HepG2 (cell line): Measurements from ENCODE around the gene CTRB2. TPM values are rescaled to one million over a fixed set of nuclear protein-coding genes. Genes with fewer than 3 reads are reported as not detected.
A peak's percentile ranks its signal among the peaks of the same experiment; 100 is the strongest.

Experiments used
- ATAC-seq: fragments of 200-7000 bp; cut with Tn5 transposase; 3 replicates; pipeline ENCODE4 v1.9.1; 2020; ENCODE audit warnings: mild to moderate bottlenecking, moderate library complexity
- BruUV-seq: library from RNA; stranded (reverse); fragments of 400-500 nt; replicated peaks from 2 replicates; lab custom pipeline; 2021; lab: Mats Ljungman, UMichigan
- CTCF ChIA-PET: fragments of 300-600 bp; formaldehyde crosslinking; extraction: SDS; loops from one replicate; lab custom pipeline; 2021; ENCODE audit warnings: low total read pairs, inconsistent platforms, low intra/inter-chr PET ratio; lab: Yijun Ruan, JAX
- POLR2A ChIA-PET: fragments of 350-600 bp; sonication (Branson Sonifier 250); formaldehyde crosslinking; loops from one replicate; lab custom pipeline; 2020; ENCODE audit warnings: antibody characterized with exemption, inconsistent platforms; lab: Yijun Ruan, JAX
- DNase-seq: peaks from one replicate; pipeline ENCODE4 v3.0.0-alpha.2; 2015; ENCODE audit warnings: low spot score
- FAIRE-seq: peaks from 3 replicates; lab custom pipeline; 2011; peaks lifted over from hg19 to GRCh38; lab: Jason Lieb, UNC
- H2AFZ ChIP-seq: one replicate; pipeline ENCODE4 v1.6.1; 2011; ENCODE audit warnings: low read length, inconsistent platforms
- H3K27ac ChIP-seq: fragments of 300-600 bp; 3 replicates; pipeline ENCODE4 v1.8.0; 2011; ENCODE audit warnings: mixed run types, mild to moderate bottlenecking, mixed read lengths, low read length, inconsistent platforms; ENCODE audit not compliant: insufficient read depth; ENCODE audit errors: extremely low read length
- H3K27me3 ChIP-seq, 2 experiments: fragments of 200-600 bp in 1 of 2; 2 replicates in 1 of 2; 3 replicates in 1 of 2; pipeline versions ENCODE4 v1.6.0 to v1.8.0; 2011; ENCODE audit warnings: low read length in 2 of 2, mild to moderate bottlenecking in 2 of 2, moderate library complexity in 2 of 2, inconsistent platforms in 1 of 2; ENCODE audit not compliant: insufficient read depth in 2 of 2, control insufficient read depth in 1 of 2
- H3K36me3 ChIP-seq, 2 experiments: fragments of 200-600 bp in 1 of 2; replicated peaks in 1 of 2; 2 replicates in 1 of 2; 3 replicates in 1 of 2; pipeline versions ENCODE4 v1.5.1 to v1.8.0; 2011; ENCODE audit warnings: low read length in 2 of 2, inconsistent platforms in 1 of 2; ENCODE audit not compliant: insufficient read depth in 2 of 2, control insufficient read depth in 1 of 2
- H3K4me1 ChIP-seq: 2 replicates; pipeline ENCODE4 v1.5.1; 2012; ENCODE audit warnings: low read length, inconsistent platforms; ENCODE audit not compliant: insufficient read depth
- H3K4me2 ChIP-seq: 2 replicates; pipeline ENCODE4 v1.6.0; 2011; ENCODE audit warnings: low read depth, low read length, inconsistent platforms
- H3K4me3 ChIP-seq, 3 experiments: fragments of 200-600 bp in 1 of 3; sonication (generic), shearing (Covaris generic) in 1 of 3; replicated peaks in 1 of 3; 2 replicates each; pipeline ENCODE4 v1.5.1; 2011 to 2016; ENCODE audit warnings: low read length in 3 of 3, inconsistent platforms in 2 of 3, low read depth in 2 of 3, mild to moderate bottlenecking in 2 of 3, control low read depth in 1 of 3, mixed read lengths in 1 of 3; ENCODE audit not compliant: insufficient read depth in 1 of 3
- H3K79me2 ChIP-seq: one replicate; pipeline ENCODE4 v1.6.1; 2011; ENCODE audit warnings: low read length, inconsistent platforms; ENCODE audit not compliant: insufficient read depth
- H3K9ac ChIP-seq: 2 replicates; pipeline ENCODE4 v1.6.0; 2011; ENCODE audit warnings: mild to moderate bottlenecking, low read depth, low read length, inconsistent platforms; ENCODE audit not compliant: insufficient read depth
- H3K9me3 ChIP-seq: 2 replicates; pipeline ENCODE4 v1.5.1; 2012; ENCODE audit warnings: mild to moderate bottlenecking, low read length
- H4K20me1 ChIP-seq: 2 replicates; pipeline ENCODE4 v1.6.0; 2011; ENCODE audit warnings: inconsistent platforms, mild to moderate bottlenecking, low read length, moderate library complexity; ENCODE audit not compliant: insufficient read depth
- CHCHD3 ChIP-seq: sonication (generic); formaldehyde crosslinking; IDR thresholded peaks from 2 replicates; pipeline ENCODE4 v1.8.0; 2022; ENCODE audit warnings: mild to moderate bottlenecking, missing genetic modification reagents, moderate library complexity
- CREBL2 ChIP-seq: sonication (generic); formaldehyde crosslinking; IDR thresholded peaks from 2 replicates; pipeline ENCODE4 v1.8.1; 2023; ENCODE audit warnings: missing genetic modification reagents, mild to moderate bottlenecking, borderline replicate concordance
- FOXP1 ChIP-seq, 2 experiments: fragments of 450-650 bp in 1 of 2; IDR thresholded peaks; 2 replicates each; pipeline ENCODE4 v1.6.1; 2017 to 2018; ENCODE audit warnings: antibody characterized with exemption in 1 of 2
- MIXL1 ChIP-seq: IDR thresholded peaks from 2 replicates; pipeline ENCODE4 v1.6.1; 2016
- NFE2L1 ChIP-seq: sonication (generic); formaldehyde crosslinking; IDR thresholded peaks from 2 replicates; pipeline ENCODE4 v1.4.0; 2020; ENCODE audit warnings: missing genetic modification reagents, mild to moderate bottlenecking, borderline replicate concordance
- RARG ChIP-seq: sonication (generic); formaldehyde crosslinking; IDR thresholded peaks from 2 replicates; pipeline ENCODE4 v1.4.0; 2020; ENCODE audit warnings: low read depth, mild to moderate bottlenecking, missing genetic modification reagents
- RBM39 ChIP-seq: fragments of 200-400 bp; formaldehyde crosslinking; IDR thresholded peaks from one replicate; pipeline ENCODE4 v1.6.1; 2018; ENCODE audit warnings: antibody characterized with exemption, mild to moderate bottlenecking, low read depth, low read length; ENCODE audit not compliant: poor library complexity, severe bottlenecking
- REXO4 ChIP-seq: sonication (generic); formaldehyde crosslinking; IDR thresholded peaks from 2 replicates; pipeline ENCODE4 v1.8.0; 2022; ENCODE audit warnings: missing genetic modification reagents, mild to moderate bottlenecking, borderline replicate concordance
- RFX5 ChIP-seq: IDR thresholded peaks from 2 replicates; pipeline ENCODE4 v1.6.1; 2011; ENCODE audit warnings: low read depth, low read length, improper control_type of control experiment
- STAG1 ChIP-seq: sonication (generic); formaldehyde crosslinking; IDR thresholded peaks from 2 replicates; pipeline ENCODE4 v1.4.0; 2020; ENCODE audit warnings: missing genetic modification reagents
- STAT5B ChIP-seq: sonication (generic); formaldehyde crosslinking; IDR thresholded peaks from 2 replicates; pipeline ENCODE4 v1.4.0; 2020; ENCODE audit warnings: missing genetic modification reagents
- TCF12 ChIP-seq, 2 experiments: fragments of 450-650 bp in 1 of 2; sonication (generic) in 1 of 2; formaldehyde crosslinking in 1 of 2; IDR thresholded peaks; 2 replicates each; pipeline versions ENCODE4 v1.6.1 to v1.8.0; 2017 to 2022; ENCODE audit warnings: antibody characterized with exemption in 1 of 2, mild to moderate bottlenecking in 1 of 2, missing genetic modification reagents in 1 of 2, moderate library complexity in 1 of 2
- XBP1 ChIP-seq: sonication (generic); formaldehyde crosslinking; IDR thresholded peaks from 2 replicates; pipeline ENCODE4 v1.5.0; 2020; ENCODE audit warnings: missing genetic modification reagents
- ZFP36 ChIP-seq: fragments of 150-350 bp; IDR thresholded peaks from 2 replicates; pipeline ENCODE4 v1.6.1; 2018; ENCODE audit warnings: borderline replicate concordance, low read length, low read depth; ENCODE audit not compliant: partially characterized antibody
- ZNF564 ChIP-seq: sonication (generic); formaldehyde crosslinking; IDR thresholded peaks from 2 replicates; pipeline ENCODE4 v1.8.1; 2023; ENCODE audit warnings: mild to moderate bottlenecking, missing genetic modification reagents
- ZNF644 ChIP-seq: IDR thresholded peaks from 2 replicates; pipeline ENCODE4 v1.6.1; 2016; ENCODE audit warnings: low read depth
- ZNF878 ChIP-seq: sonication (generic); formaldehyde crosslinking; IDR thresholded peaks from 2 replicates; pipeline ENCODE4 v1.8.1; 2023; ENCODE audit warnings: mild to moderate bottlenecking, missing genetic modification reagents, moderate library complexity
- ZSCAN31 ChIP-seq: sonication (generic); formaldehyde crosslinking; IDR thresholded peaks from 2 replicates; pipeline ENCODE4 v1.5.0; 2020; ENCODE audit warnings: low read depth, mild to moderate bottlenecking, missing genetic modification reagents
- WGBS: methylation state at CpG from one replicate; pipeline ENCODE4 v1.1.6; 2017; ENCODE audit warnings: low lambda C conversion rate; 5-methylcytosine and 5-hydroxymethylcytosine counted together
- in situ Hi-C: cut with HindIII; loops from 2 replicates; pipeline ENCODE4 v1.10.0; 2017; ENCODE audit warnings: low pct_unique_long_range_greater_than_20kb; ENCODE audit not compliant: extremely low pct_ligation_motif_present
- intact Hi-C: fragments of 100-400 bp; cut with micrococcal nuclease; formaldehyde crosslinking; loops from one replicate; pipeline ENCODE4 v1.10.0; 2022; ENCODE audit not compliant: unreplicated experiment
- polyA plus RNA-seq, 8 experiments: library from polyadenylated mRNA; depleted of rRNA in 3 of 8; stranded (reverse) in 7 of 8; unstranded in 1 of 8; fragments of >200 nt; fragmentation: Illumina TruSeq in 4 of 8; extraction: Trizol in 4 of 8; gene quantifications; 2 replicates each; pipeline versions ENCODE4 v1.2.1 to v1.2.3, GENCODE V29; 2011 to 2016; ENCODE audit warnings: low read depth in 4 of 8, missing spikeins in 1 of 8, mixed read lengths in 1 of 8; ENCODE audit not compliant: insufficient read depth in 1 of 8
- total RNA-seq, 5 experiments: library from RNA; depleted of rRNA; stranded (reverse); fragments of >200 nt; fragmentation: Illumina TruSeq; extraction: Trizol; gene quantifications; 2 replicates each; pipeline ENCODE4 v1.2.3, GENCODE V29; 2016; ENCODE audit warnings: low read depth in 1 of 5
- TF ChIP-seq, protein P1 (sequence below): sonication (generic); formaldehyde crosslinking; IDR thresholded peaks from 2 replicates; pipeline ENCODE4 v1.4.0; 2020; ENCODE audit warnings: low read depth, missing genetic modification reagents

CTRB2 gene
- total and polyA plus RNA-seq, 2 of the 13 experiments (the other 11 are each of a cell fraction or from before 2014, with no cell fraction given), result 0.13 TPM; not detected in 1

DNA sequence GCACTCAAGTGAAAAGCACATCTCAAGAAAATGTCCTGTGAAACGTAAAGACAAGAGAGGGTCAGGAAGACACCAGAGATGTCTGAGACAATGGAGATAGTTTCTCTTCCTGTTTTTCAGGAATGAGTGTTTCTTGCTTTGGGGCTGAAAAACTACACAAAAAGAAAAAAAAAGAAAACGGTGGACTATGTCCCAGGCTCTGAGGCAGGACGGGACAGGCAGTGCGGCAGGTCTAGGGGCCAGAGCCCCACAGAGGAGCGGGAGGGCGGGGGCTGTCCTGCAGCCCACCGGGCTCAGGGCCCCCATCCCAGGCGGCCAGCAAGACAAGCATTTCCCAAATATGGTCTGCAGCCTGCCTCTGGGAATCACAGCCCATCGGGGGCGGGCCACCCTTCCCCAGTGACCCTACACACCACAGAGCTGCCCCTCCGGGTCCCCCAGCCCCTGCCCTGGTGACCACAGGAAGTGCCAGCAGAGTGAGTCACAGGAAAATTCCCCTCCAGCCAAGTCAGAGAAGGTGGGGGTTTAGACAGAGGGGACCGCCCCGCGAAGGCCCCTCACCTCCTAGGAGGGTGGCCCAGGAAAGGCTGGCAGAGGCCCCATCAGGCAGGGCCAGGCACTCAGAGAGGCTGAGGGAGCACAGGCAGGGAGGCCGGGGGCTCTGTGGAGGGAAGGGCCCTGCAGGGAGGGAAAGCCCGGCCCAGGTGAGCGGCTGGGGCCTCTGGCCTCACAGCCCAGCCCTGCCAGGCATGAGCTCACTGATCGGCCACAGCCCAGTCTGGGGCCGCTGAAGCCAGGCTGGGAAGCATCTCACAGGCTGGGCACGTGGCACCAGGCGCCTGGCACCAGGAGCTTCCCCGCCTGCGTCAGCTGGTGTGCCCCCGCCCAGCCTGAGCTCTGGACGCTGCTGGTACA is 38.1 kb upstream of the CTRB2 start (continued):
- TF ChIP-seq TCF12 (IDR thresholded peaks at IDR 0.05), result no peak
- peak; percentile 97 for TF ChIP-seq TCF12 (CRISPR knock-in tag; IDR thresholded peaks at IDR 0.05)
- TF ChIP-seq STAT5B (CRISPR knock-in tag), result no peak
- TF ChIP-seq CREBL2, result peak; percentile 77; the same call in 1 of the 2 replicates
- peak; percentile 94; the same call in 1 of the 2 replicates for TF ChIP-seq ZNF878 (CRISPR knock-in tag)
- peak; percentile 7 for TF ChIP-seq ZFP36

GRCh38 chr16:75244225-75244809 is 37.4 kb upstream of the CTRB2 start:
- H3K36me3 ChIP-seq, result peaks cover 24 to 32% of the 10 kb centered on the region in 2 experiments
- 94% methylated on average over 3 of the region's 7 CpGs for WGBS
- peak overlapping the region; percentile 99 for H3K9ac ChIP-seq
- no peak overlapping the region for H2AFZ ChIP-seq
- H3K4me1 ChIP-seq, result peaks cover 86% of the 10 kb centered on the region
- H3K9me3 ChIP-seq, result no peaks in the 10 kb centered on the region
- POLR2A ChIA-PET, result interaction anchor here (1.0 to 14.7 kb wide), 18 partner anchors 8 to 220 kb away, joined by 3 to 312 read pairs (median 6); partner anchors contain the start of genes CFDP1 and TMEM170A
- peaks cover 84% of the 10 kb centered on the region for H3K79me2 ChIP-seq
- H3K4me3 ChIP-seq, result peak overlapping the region in 2 of 3 experiments; percentile 25 to 55; a peak in 3 of 6 replicates
- intact Hi-C loops, result loop anchor here (2.0 kb wide), 1 partner anchor 20 kb away; no protein-coding TSS in a partner anchor
- no peak for DNase-seq
- CTCF ChIA-PET, result no interaction called here
- H3K4me2 ChIP-seq, result peak overlapping the region; percentile 84
- no TSS peak for BruUV-seq
- peaks cover 10% of the 10 kb centered on the region; the same call in 1 of the 2 replicates for H4K20me1 ChIP-seq
- FAIRE-seq, result no peak
- no peaks in the 10 kb centered on the region for H3K27me3 ChIP-seq
- peak overlapping the region; percentile 97 for H3K27ac ChIP-seq
- ATAC-seq, result peak; percentile 7
- in situ Hi-C loops, result no loop called here
- TF ChIP-seq MIXL1 (no peak), RBM39 (no peak), XBP1 (CRISPR knock-in tag) (no peak), RFX5 (no peak), STAG1 (peak; percentile 23; the same call in 1 of the 2 replicates), CHCHD3 (CRISPR knock-in tag) (no peak), FOXP1 (IDR thresholded peaks at IDR 0.05) (no peak), FOXP1 (CRISPR knock-in tag; IDR thresholded peaks at IDR 0.05) (no peak), RARG (CRISPR knock-in tag) (no peak), ZNF564 (no peak), ZNF644 (CRISPR knock-in tag) (no peak), REXO4 (no peak), ZSCAN31 (no peak), NFE2L1 (CRISPR knock-in tag) (no peak)
- TF ChIP-seq, protein P1, sequence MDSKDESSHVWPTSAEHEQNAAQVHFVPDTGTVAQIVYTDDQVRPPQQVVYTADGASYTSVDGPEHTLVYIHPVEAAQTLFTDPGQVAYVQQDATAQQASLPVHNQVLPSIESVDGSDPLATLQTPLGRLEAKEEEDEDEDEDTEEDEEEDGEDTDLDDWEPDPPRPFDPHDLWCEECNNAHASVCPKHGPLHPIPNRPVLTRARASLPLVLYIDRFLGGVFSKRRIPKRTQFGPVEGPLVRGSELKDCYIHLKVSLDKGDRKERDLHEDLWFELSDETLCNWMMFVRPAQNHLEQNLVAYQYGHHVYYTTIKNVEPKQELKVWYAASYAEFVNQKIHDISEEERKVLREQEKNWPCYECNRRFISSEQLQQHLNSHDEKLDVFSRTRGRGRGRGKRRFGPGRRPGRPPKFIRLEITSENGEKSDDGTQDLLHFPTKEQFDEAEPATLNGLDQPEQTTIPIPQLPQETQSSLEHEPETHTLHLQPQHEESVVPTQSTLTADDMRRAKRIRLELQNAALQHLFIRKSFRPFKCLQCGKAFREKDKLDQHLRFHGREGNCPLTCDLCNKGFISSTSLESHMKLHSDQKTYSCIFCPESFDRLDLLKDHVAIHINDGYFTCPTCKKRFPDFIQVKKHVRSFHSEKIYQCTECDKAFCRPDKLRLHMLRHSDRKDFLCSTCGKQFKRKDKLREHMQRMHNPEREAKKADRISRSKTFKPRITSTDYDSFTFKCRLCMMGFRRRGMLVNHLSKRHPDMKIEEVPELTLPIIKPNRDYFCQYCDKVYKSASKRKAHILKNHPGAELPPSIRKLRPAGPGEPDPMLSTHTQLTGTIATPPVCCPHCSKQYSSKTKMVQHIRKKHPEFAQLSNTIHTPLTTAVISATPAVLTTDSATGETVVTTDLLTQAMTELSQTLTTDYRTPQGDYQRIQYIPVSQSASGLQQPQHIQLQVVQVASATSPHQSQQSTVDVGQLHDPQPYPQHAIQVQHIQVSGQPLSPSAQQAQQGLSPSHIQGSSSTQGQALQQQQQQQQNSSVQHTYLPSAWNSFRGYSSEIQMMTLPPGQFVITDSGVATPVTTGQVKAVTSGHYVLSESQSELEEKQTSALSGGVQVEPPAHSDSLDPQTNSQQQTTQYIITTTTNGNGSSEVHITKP, result no peak
